HEK293 (cell line): Measurements from ENCODE around the gene ENTPD8.

Experiments
- CTCF ChIA-PET: fragments of 350-600 bp; formaldehyde crosslinking; extraction: SDS; loops from one replicate; lab custom pipeline; 2021; ENCODE audit warnings: antibody characterized with exemption; lab: Yijun Ruan, JAX
- POLR2A ChIA-PET: fragments of 300-600 bp; formaldehyde crosslinking; extraction: SDS; loops from one replicate; lab custom pipeline; 2020; ENCODE audit warnings: antibody characterized with exemption, inconsistent platforms; lab: Yijun Ruan, JAX
- H3K27ac ChIP-seq: fragments of 200-500 bp; sonication (Bioruptor generic); 2 replicates; pipeline ENCODE4 v1.5.1; 2014; ENCODE audit warnings: low read depth, low read length, control low read depth, inconsistent platforms; ENCODE audit errors: extremely low read depth
- H3K36me3 ChIP-seq, 2 experiments: fragments of 200-500 bp in 1 of 2; sonication (Bioruptor generic) in 1 of 2; 1 replicate in 1 of 2; 2 replicates in 1 of 2; pipeline ENCODE4 v1.5.1; 2014 to 2017; ENCODE audit warnings: inconsistent platforms in 2 of 2, low read length in 2 of 2; ENCODE audit not compliant: control insufficient read depth in 2 of 2, insufficient read depth in 1 of 2
- H3K4me1 ChIP-seq: fragments of 200-500 bp; sonication (Bioruptor generic); 2 replicates; pipeline ENCODE4 v1.5.1; 2014; ENCODE audit warnings: mild to moderate bottlenecking, low read length, inconsistent platforms; ENCODE audit not compliant: control insufficient read depth, insufficient read depth
- H3K4me3 ChIP-seq: 2 replicates; pipeline ENCODE4 v1.5.1; 2011; ENCODE audit warnings: low read depth, mild to moderate bottlenecking, control low read depth, low read length, moderate library complexity
- H3K9me3 ChIP-seq: fragments of 200-500 bp; sonication (Bioruptor generic); 2 replicates; pipeline ENCODE4 v1.5.1; 2014; ENCODE audit warnings: low read depth, low read length, inconsistent platforms; ENCODE audit not compliant: control insufficient read depth, insufficient read depth
- EGR2 ChIP-seq: fragments of 450-650 bp; formaldehyde crosslinking; IDR thresholded peaks from 2 replicates; pipeline ENCODE4 v1.5.1; 2016; ENCODE audit warnings: low read depth, missing biosample characterization, missing genetic modification characterization
- GLI2 ChIP-seq: fragments of 450-650 bp; formaldehyde crosslinking; IDR thresholded peaks from 2 replicates; pipeline ENCODE4; 2017; ENCODE audit warnings: missing biosample characterization, missing genetic modification characterization, low read depth, borderline replicate concordance
- GLIS1 ChIP-seq: fragments of 450-650 bp; formaldehyde crosslinking; IDR thresholded peaks from 2 replicates; pipeline ENCODE4 v1.5.1; 2016; ENCODE audit warnings: missing biosample characterization, missing genetic modification characterization
- GLIS2 ChIP-seq: fragments of 450-650 bp; formaldehyde crosslinking; IDR thresholded peaks from 2 replicates; pipeline ENCODE4 v1.5.1; 2016; ENCODE audit warnings: missing biosample characterization, missing genetic modification characterization
- HOXC10 ChIP-seq: sonication (generic); formaldehyde crosslinking; IDR thresholded peaks from 2 replicates; pipeline ENCODE4 v1.8.1; 2023; ENCODE audit warnings: mild to moderate bottlenecking, missing genetic modification reagents
- SP7 ChIP-seq: fragments of 450-650 bp; formaldehyde crosslinking; IDR thresholded peaks from 2 replicates; pipeline ENCODE4 v1.5.1; 2016; ENCODE audit warnings: missing biosample characterization, missing genetic modification characterization
- ZFP69B ChIP-seq: fragments of 450-650 bp; formaldehyde crosslinking; IDR thresholded peaks from 2 replicates; pipeline ENCODE4 v1.5.1; 2016; ENCODE audit warnings: missing biosample characterization, missing genetic modification characterization
- ZIC2 ChIP-seq: fragments of 450-650 bp; formaldehyde crosslinking; IDR thresholded peaks from 2 replicates; pipeline ENCODE4 v1.5.1; 2016; ENCODE audit warnings: missing biosample characterization, missing genetic modification characterization
- ZNF19 ChIP-seq: fragments of 450-650 bp; formaldehyde crosslinking; IDR thresholded peaks from 2 replicates; pipeline ENCODE4; 2016; ENCODE audit warnings: missing biosample characterization, missing genetic modification characterization, low read depth
- ZNF214 ChIP-seq: fragments of 450-650 bp; formaldehyde crosslinking; IDR thresholded peaks from 2 replicates; pipeline ENCODE4 v1.5.1; 2017; ENCODE audit warnings: missing biosample characterization, mild to moderate bottlenecking, missing genetic modification characterization, borderline replicate concordance
- ZNF785 ChIP-seq: fragments of 450-650 bp; formaldehyde crosslinking; IDR thresholded peaks from 2 replicates; pipeline ENCODE4 v1.5.1; 2016; ENCODE audit warnings: missing biosample characterization, missing genetic modification characterization
- TF ChIP-seq, protein P1 (sequence below): fragments of 450-650 bp; IDR thresholded peaks from 2 replicates; pipeline ENCODE4 v1.5.1; 2018; ENCODE audit warnings: missing biosample characterization, missing genetic modification characterization
- TF ChIP-seq, protein P2 (sequence below): fragments of 450-650 bp; formaldehyde crosslinking; IDR thresholded peaks from 2 replicates; pipeline ENCODE4 v1.5.1; 2016; ENCODE audit warnings: missing biosample characterization, missing genetic modification characterization
- TF ChIP-seq, protein P3 (sequence below): fragments of 450-650 bp; formaldehyde crosslinking; IDR thresholded peaks from 2 replicates; pipeline ENCODE4 v1.5.1; 2016; ENCODE audit warnings: missing biosample characterization, missing genetic modification characterization

ENTPD8 gene

DNA sequence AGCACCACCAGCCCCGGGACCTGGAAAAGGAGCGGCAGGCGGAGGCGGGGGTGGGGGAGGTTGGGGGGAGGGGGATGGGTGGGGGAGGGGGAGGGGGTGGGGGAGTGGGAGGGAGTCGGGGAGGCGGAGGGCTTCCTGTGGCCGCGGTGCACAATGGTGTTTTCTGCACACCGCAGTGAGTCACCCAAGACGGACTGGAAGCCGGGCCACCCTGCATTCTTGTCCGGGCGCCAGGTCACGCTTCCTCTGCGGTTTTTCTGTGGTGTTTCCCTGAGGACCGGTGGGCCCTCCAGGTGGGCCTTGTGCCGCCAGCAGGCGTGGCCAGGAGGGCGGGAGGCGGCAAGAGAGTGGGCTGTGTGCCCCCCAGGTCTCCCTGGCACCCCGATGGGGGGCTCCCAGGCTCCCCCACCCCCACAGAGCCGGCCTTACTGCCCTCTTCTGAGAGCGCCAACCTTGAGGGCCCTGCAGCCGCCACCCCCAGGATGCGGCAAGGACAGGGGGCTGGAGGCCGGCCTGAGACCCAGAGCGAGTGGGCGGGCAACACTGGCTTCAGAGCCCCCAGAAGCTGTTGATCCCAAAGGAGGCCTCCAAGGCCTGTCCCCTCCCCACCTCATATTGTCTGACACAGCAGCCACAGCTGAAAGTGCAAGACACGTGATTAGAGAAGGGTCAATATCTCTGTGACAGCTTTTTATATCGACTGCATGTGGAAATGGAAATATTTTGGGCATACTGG is 29.3 kb downstream of the ENTPD8 start:
- peaks cover 4% of the 10 kb centered on the region; the same call in 1 of the 2 replicates for H3K4me1 ChIP-seq
- 0 out of 2 replicates have a peak overlapping the region, but pooled peaks have one; percentile 16 for H3K27ac ChIP-seq
- CTCF ChIA-PET = interaction anchor here (0.5 to 2.3 kb wide), 6 partner anchors 12 to 173 kb away, joined by 3 to 19 read pairs (median 5); partner anchors contain the start of genes EXD3 and NOXA1

DNA sequence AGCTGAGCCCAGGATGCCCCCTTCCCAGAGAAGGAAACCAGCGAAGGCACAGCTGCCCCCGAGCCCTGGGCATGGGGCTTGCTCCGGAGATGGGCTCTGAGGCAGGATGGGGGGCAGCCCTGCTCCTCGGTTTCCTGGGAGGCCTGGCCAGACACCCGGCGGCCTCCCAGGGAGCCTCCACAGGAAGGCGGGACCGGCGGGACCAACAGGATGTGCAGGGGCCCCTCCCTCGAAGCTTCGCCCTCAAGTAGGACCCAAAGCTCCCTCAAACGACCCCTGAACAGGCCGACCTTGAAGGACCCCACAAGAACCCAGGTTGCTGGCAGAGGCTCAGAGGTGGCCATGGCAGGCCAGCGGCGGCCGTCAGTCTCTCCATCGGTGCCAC is 29.9 kb downstream of the ENTPD8 start:
- Histone ChIP-seq H3K4me1 (peaks cover 4% of the 10 kb centered on the region; the same call in 1 of the 2 replicates), H3K27ac (no peak overlapping the region), H3K9me3 (no peaks in the 10 kb centered on the region), H3K36me3 (no peaks in the 10 kb centered on the region), H3K4me3 (no peak overlapping the region)
- CTCF ChIA-PET = interaction anchor here (1.2 to 2.3 kb wide), 2 partner anchors 12 to 172 kb away, joined by 4 to 19 read pairs; partner anchors contain the start of genes EXD3 and NOXA1
- POLR2A ChIA-PET = interaction anchor here (2.7 kb wide), 1 partner anchor 11 kb away, joined by 27 read pairs; the partner anchor contains the start of genes EXD3 and NOXA1
- TF ChIP-seq ZNF19 = no peak
- TF ChIP-seq, protein P1, sequence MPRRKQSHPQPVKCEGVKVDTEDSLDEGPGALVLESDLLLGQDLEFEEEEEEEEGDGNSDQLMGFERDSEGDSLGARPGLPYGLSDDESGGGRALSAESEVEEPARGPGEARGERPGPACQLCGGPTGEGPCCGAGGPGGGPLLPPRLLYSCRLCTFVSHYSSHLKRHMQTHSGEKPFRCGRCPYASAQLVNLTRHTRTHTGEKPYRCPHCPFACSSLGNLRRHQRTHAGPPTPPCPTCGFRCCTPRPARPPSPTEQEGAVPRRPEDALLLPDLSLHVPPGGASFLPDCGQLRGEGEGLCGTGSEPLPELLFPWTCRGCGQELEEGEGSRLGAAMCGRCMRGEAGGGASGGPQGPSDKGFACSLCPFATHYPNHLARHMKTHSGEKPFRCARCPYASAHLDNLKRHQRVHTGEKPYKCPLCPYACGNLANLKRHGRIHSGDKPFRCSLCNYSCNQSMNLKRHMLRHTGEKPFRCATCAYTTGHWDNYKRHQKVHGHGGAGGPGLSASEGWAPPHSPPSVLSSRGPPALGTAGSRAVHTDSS = no peak
- no peak for TF ChIP-seq GLI2 (tag by site-specific recombination)
- TF ChIP-seq GLIS1 (tag by site-specific recombination) = peak; percentile 15; the same call in 1 of the 2 replicates

More for the DNA sequence above, 29.3 kb downstream of the ENTPD8 start:
- H3K9me3 ChIP-seq = no peaks in the 10 kb centered on the region
- POLR2A ChIA-PET = interaction anchor here (0.5 to 2.7 kb wide), 7 partner anchors 11 to 344 kb away, joined by 3 to 27 read pairs (median 5); partner anchors contain the start of genes EXD3, NOXA1, NRARP and TUBB4B
- TF ChIP-seq ZFP69B (tag by site-specific recombination) = peak; percentile 47; the same call in 1 of the 2 replicates
- no peak for TF ChIP-seq ZNF214 (tag by site-specific recombination)
- TF ChIP-seq ZNF785 (tag by site-specific recombination) = no peak
- TF ChIP-seq EGR2 (tag by site-specific recombination) = peak; percentile 28; the same call in 1 of the 2 replicates
- no peak for TF ChIP-seq HOXC10 (CRISPR knock-in tag)
- peak; percentile 36; the same call in 1 of the 2 replicates for TF ChIP-seq GLIS2 (tag by site-specific recombination)
- TF ChIP-seq, protein P2, sequence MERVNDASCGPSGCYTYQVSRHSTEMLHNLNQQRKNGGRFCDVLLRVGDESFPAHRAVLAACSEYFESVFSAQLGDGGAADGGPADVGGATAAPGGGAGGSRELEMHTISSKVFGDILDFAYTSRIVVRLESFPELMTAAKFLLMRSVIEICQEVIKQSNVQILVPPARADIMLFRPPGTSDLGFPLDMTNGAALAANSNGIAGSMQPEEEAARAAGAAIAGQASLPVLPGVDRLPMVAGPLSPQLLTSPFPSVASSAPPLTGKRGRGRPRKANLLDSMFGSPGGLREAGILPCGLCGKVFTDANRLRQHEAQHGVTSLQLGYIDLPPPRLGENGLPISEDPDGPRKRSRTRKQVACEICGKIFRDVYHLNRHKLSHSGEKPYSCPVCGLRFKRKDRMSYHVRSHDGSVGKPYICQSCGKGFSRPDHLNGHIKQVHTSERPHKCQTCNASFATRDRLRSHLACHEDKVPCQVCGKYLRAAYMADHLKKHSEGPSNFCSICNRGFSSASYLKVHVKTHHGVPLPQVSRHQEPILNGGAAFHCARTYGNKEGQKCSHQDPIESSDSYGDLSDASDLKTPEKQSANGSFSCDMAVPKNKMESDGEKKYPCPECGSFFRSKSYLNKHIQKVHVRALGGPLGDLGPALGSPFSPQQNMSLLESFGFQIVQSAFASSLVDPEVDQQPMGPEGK (tag by site-specific recombination) = peak; percentile 46; the same call in 1 of the 2 replicates
- TF ChIP-seq SP7 = peak; percentile 18; the same call in 1 of the 2 replicates
- no peaks in the 10 kb centered on the region for H3K36me3 ChIP-seq
- H3K4me3 ChIP-seq = peak overlapping the region; percentile 19

DNA sequence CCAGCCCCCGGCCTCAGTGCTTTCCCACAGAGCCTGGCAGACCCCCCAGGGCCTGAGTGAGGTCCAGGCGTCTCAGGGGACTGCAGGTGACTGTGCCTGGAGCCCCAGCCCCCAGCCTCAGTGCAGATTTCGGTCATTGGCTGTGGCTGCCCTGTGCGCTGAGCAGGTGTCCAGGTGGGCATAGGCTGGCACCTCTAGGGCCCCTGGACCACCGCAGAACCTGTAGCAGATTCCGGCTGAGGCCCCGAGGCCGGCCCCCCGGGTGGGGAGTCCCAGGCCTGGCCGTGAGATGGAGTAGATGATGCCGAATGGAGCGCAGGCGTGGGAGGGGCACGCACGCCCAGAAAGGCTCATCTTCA is 30.3 kb downstream of the ENTPD8 start:
- TF ChIP-seq ZIC2 (tag by site-specific recombination) = peak; percentile 57; the same call in 1 of the 2 replicates
- TF ChIP-seq, protein P3, sequence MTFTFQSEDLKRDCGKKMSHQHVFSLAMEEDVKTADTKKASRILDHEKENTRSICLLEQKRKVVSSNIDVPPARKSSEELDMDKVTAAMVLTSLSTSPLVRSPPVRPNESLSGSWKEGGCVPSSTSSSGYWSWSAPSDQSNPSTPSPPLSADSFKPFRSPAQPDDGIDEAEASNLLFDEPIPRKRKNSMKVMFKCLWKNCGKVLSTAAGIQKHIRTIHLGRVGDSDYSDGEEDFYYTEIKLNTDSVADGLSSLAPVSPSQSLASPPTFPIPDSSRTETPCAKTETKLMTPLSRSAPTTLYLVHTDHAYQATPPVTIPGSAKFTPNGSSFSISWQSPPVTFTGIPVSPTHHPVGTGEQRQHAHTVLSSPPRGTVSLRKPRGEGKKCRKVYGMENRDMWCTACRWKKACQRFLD (tag by site-specific recombination) = no peak
- H3K36me3 ChIP-seq = no peaks in the 10 kb centered on the region
- no peak overlapping the region for H3K27ac ChIP-seq
- POLR2A ChIA-PET = interaction anchor here (2.7 kb wide), 1 partner anchor 12 kb away, joined by 27 read pairs; the partner anchor contains the start of genes EXD3 and NOXA1
- H3K4me3 ChIP-seq = no peak overlapping the region
- CTCF ChIA-PET = interaction anchor here (1.2 to 2.3 kb wide), 2 partner anchors 13 to 172 kb away, joined by 4 to 19 read pairs; partner anchors contain the start of genes EXD3 and NOXA1
- H3K9me3 ChIP-seq = no peaks in the 10 kb centered on the region
- H3K4me1 ChIP-seq = peaks cover 4% of the 10 kb centered on the region; the same call in 1 of the 2 replicates
